HepG2 (cell line): ENCODE data around the gene CEP128. TPM values are rescaled to one million over a fixed set of nuclear protein-coding genes. Genes with fewer than 3 reads are reported as not detected.

Source experiments
- ARID4A ChIP-seq: sonication (generic); formaldehyde crosslinking; IDR thresholded peaks from 2 replicates; pipeline ENCODE4 v1.5.0; 2020; ENCODE audit warnings: mild to moderate bottlenecking, missing genetic modification reagents, borderline replicate concordance
- GABPA ChIP-seq, 2 experiments: IDR thresholded peaks; 2 replicates each; pipeline ENCODE4 v1.6.1; 2011 to 2016; ENCODE audit warnings: low read depth in 2 of 2, low read length in 1 of 2, missing biosample characterization in 1 of 2, missing genetic modification characterization in 1 of 2
- GZF1 ChIP-seq: sonication (generic); formaldehyde crosslinking; IDR thresholded peaks from 2 replicates; pipeline ENCODE4 v1.5.1; 2020; ENCODE audit warnings: mild to moderate bottlenecking, missing genetic modification reagents
- HIVEP1 ChIP-seq: sonication (generic); formaldehyde crosslinking; IDR thresholded peaks from 2 replicates; pipeline ENCODE4 v1.4.0; 2020; ENCODE audit warnings: mild to moderate bottlenecking, missing genetic modification reagents
- IKZF1 ChIP-seq: fragments of 450-650 bp; IDR thresholded peaks from 2 replicates; pipeline ENCODE4 v1.7.1; 2016
- IRF1 ChIP-seq: sonication (generic); formaldehyde crosslinking; IDR thresholded peaks from 2 replicates; pipeline ENCODE4 v1.4.0; 2020; ENCODE audit warnings: low read depth, mild to moderate bottlenecking, missing genetic modification reagents
- JDP2 ChIP-seq: sonication (generic); formaldehyde crosslinking; IDR thresholded peaks from 2 replicates; pipeline ENCODE4 v1.8.1; 2022; ENCODE audit warnings: missing genetic modification reagents, borderline replicate concordance
- PAXIP1 ChIP-seq: sonication (generic); formaldehyde crosslinking; conservative IDR thresholded peaks from 2 replicates; pipeline ENCODE4 v1.4.0; 2020; ENCODE audit warnings: mild to moderate bottlenecking, missing genetic modification reagents, moderate library complexity
- SMYD3 ChIP-seq: sonication (generic); formaldehyde crosslinking; IDR thresholded peaks from 2 replicates; pipeline ENCODE4 v1.8.1; 2023; ENCODE audit warnings: mild to moderate bottlenecking, missing genetic modification reagents
- SYNCRIP ChIP-seq: fragments of 200-400 bp; formaldehyde crosslinking; IDR thresholded peaks from 2 replicates; pipeline ENCODE4 v1.6.1; 2018; ENCODE audit warnings: mild to moderate bottlenecking, low read depth, low read length; ENCODE audit not compliant: insufficient read depth
- THRA ChIP-seq: sonication (generic); formaldehyde crosslinking; IDR thresholded peaks from 2 replicates; pipeline ENCODE4 v1.4.0; 2020; ENCODE audit warnings: missing genetic modification reagents, borderline replicate concordance
- ZIK1 ChIP-seq: sonication (generic); formaldehyde crosslinking; IDR thresholded peaks from 2 replicates; pipeline ENCODE4 v1.5.0; 2020; ENCODE audit warnings: mild to moderate bottlenecking, low read depth, missing genetic modification reagents, borderline replicate concordance
- ZNF326 ChIP-seq: sonication (generic); formaldehyde crosslinking; IDR thresholded peaks from 2 replicates; pipeline ENCODE4 v1.4.0; 2020; ENCODE audit warnings: missing genetic modification reagents, borderline replicate concordance
- ZNF713 ChIP-seq: sonication (generic); formaldehyde crosslinking; IDR thresholded peaks from 2 replicates; pipeline ENCODE4 v1.4.0; 2020; ENCODE audit warnings: mild to moderate bottlenecking, missing genetic modification reagents
- ZNF780A ChIP-seq: sonication (generic); formaldehyde crosslinking; IDR thresholded peaks from 2 replicates; pipeline ENCODE4 v1.8.0; 2022; ENCODE audit warnings: mild to moderate bottlenecking, missing genetic modification reagents, moderate library complexity
- ZNF788 ChIP-seq: sonication (generic); formaldehyde crosslinking; IDR thresholded peaks from 2 replicates; pipeline ENCODE4 v1.5.0; 2020; ENCODE audit warnings: mild to moderate bottlenecking, missing genetic modification reagents, borderline replicate concordance
- polyA plus RNA-seq, 8 experiments: library from polyadenylated mRNA; depleted of rRNA in 3 of 8; stranded (reverse) in 7 of 8; unstranded in 1 of 8; fragments of >200 nt; fragmentation: Illumina TruSeq in 4 of 8; extraction: Trizol in 4 of 8; gene quantifications; 2 replicates each; pipeline versions ENCODE4 v1.2.1 to v1.2.3, GENCODE V29; 2011 to 2016; ENCODE audit warnings: low read depth in 4 of 8, missing spikeins in 1 of 8, mixed read lengths in 1 of 8; ENCODE audit not compliant: insufficient read depth in 1 of 8
- total RNA-seq, 5 experiments: library from RNA; depleted of rRNA; stranded (reverse); fragments of >200 nt; fragmentation: Illumina TruSeq; extraction: Trizol; gene quantifications; 2 replicates each; pipeline ENCODE4 v1.2.3, GENCODE V29; 2016; ENCODE audit warnings: low read depth in 1 of 5
- TF ChIP-seq, protein P1 (sequence below): sonication (generic); formaldehyde crosslinking; IDR thresholded peaks from 2 replicates; pipeline ENCODE4 v1.5.0; 2020; ENCODE audit warnings: missing genetic modification reagents

The CEP128 gene
- total and polyA plus RNA-seq, 2 of the 13 experiments (the other 11 are each of a cell fraction or from before 2014, with no cell fraction given): 1.3 to 7.5 TPM

- no peak for TF ChIP-seq GABPA (IDR thresholded peaks at IDR 0.05; ENCODE audit: low read depth, low read length)
- TF ChIP-seq GABPA (CRISPR knock-in tag; IDR thresholded peaks at IDR 0.05; ENCODE audit: low read depth): no peak
- TF ChIP-seq SYNCRIP: no peak
- TF ChIP-seq ZIK1 (CRISPR knock-in tag): no peak
- TF ChIP-seq IKZF1: no peak
- no peak for TF ChIP-seq ZNF326
- no peak for TF ChIP-seq JDP2 (CRISPR knock-in tag)
- no peak for TF ChIP-seq THRA (CRISPR knock-in tag)
- no peak for TF ChIP-seq HIVEP1 (CRISPR knock-in tag)
- no peak for TF ChIP-seq IRF1 (CRISPR knock-in tag)
- TF ChIP-seq PAXIP1: peak; percentile 87
- TF ChIP-seq ARID4A (CRISPR knock-in tag): no peak
- TF ChIP-seq SMYD3 (CRISPR knock-in tag): no peak
- TF ChIP-seq, protein P1, sequence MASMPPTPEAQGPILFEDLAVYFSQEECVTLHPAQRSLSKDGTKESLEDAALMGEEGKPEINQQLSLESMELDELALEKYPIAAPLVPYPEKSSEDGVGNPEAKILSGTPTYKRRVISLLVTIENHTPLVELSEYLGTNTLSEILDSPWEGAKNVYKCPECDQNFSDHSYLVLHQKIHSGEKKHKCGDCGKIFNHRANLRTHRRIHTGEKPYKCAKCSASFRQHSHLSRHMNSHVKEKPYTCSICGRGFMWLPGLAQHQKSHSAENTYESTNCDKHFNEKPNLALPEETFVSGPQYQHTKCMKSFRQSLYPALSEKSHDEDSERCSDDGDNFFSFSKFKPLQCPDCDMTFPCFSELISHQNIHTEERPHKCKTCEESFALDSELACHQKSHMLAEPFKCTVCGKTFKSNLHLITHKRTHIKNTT: no peak
- no peak for TF ChIP-seq GZF1 (CRISPR knock-in tag)
- TF ChIP-seq ZNF780A (CRISPR knock-in tag): no peak
- TF ChIP-seq ZNF713 (CRISPR knock-in tag): no peak
- no peak for TF ChIP-seq ZNF788
Observed at GRCh38 chr14:80645667-80646413, 295.7 kb downstream of the CEP128 start (continued).
